Fibroblast of upper back skin (primary cell): ENCODE results near the gene SDR39U1.
A peak's percentile ranks its signal among the peaks of the same experiment; 100 is the strongest.

Experiments
- DNase-seq: peaks from one replicate; pipeline ENCODE4 v3.0.0-alpha.2; 2013

SDR39U1 gene

DNA sequence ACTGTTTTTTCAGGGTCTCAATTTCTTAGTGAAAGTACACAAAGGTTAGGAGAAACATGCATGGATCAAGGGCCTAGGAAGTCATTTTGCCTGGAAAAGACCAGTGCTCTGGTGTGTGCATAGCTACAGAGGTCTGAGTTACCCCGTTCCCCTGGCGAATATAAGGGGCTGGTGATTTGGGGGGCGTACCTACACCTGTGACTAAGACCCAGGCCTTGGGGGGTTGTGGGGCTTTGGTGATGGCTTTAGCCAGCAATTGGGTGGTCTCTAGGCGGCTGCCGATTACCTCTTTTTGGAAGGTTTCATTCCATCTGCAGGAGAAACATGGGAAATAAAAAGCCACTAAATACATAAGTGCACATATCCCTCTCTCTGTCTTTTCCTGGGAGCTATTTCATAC is 1.1 kb downstream of the SDR39U1 start:
- DNase-seq = no peak

DNA sequence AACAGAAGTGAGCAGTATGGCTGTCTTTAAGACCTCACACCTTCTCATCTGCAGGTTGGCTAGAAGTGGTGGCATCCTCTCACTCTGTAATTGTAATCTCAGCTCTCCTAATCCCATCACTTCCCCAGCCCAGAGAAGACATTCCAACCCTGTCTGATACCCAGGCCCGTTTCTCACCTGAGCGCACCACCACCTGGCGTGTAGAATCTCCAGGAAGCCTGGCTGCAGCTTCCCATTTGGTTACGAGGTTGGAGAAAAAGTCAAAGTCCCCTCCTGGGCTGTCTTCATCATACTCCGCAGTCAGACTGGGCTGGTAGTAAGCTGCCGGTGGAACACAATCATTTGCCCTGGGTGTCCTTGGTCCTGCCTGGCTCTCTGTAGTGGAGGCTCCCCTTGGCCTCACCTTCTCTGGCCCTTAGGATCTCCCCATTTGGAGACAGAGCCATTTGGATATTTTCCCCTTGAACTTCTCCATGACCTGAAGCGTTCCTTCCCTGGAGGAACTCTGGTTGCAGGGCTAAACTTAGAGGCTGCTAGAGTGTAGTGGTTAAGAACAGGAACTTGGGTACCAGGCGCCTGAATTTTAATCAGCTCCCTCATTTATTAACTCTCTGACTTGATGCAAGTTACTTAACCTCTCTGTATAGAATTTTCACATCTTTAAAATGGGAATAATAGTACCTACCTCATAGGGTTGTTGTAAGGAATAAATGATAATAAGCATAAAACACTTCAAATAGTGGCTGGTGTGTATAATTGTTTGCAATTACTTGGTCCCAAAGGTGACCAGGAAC is 1.8 kb downstream of the SDR39U1 start:
- no peak for DNase-seq

DNA sequence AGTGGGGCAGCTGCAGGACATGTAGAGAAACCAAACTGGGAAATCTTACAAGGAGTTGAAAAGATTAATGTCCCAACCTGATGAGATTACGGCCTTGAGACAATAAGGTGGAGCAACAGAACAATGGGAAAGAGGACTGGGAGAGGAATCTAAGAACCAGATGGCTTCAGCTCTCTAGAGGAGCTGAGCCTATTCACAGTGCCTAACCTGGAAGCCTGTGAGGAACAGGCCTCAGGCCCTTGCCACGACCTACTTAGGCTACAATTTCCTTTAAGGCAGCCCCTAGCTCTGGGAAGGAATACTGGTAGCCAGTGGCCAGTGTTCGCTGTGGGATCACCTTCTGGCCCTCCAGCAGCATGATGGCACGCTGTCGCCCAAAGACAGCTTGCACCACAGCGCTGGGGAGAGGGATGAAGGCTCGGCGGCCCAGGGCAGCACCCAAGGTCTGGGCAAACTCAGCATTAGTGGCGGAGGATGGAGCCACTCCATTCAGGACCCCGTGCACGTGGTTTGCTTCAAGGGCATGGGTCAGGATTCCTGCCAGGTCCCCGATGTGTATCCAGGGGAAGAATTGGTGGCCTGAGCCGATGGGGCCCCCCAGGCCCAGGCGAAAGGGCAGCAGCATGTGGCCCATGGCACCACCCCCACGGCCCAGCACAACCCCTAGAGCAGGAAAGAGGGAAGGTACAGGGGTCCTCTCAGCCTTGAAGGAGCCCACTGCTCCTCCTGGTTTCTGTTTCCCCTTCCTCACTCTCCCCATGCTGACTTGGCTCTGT is 2.6 kb downstream of the SDR39U1 start:
- DNase-seq = no peak

DNA sequence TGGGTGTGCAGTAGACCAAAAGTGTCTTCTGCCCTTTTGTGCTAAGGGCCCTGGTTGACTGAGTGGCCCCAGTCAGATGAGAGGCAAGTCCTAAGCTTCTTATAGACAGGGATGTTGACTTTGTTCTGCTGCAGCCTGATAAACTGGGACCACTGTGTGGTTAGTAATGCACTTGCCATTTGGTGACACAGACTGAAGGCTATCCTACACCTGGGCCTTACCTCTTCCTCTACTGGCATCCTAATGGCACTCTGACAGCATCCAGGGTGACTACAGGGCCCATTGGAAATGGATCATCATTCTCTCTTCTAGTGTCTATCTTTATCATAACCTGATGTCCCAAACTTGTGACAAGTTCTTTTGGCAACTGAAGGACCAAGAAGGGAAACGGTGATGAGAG is 3.3 kb downstream of the SDR39U1 start:
- no peak for DNase-seq

DNA sequence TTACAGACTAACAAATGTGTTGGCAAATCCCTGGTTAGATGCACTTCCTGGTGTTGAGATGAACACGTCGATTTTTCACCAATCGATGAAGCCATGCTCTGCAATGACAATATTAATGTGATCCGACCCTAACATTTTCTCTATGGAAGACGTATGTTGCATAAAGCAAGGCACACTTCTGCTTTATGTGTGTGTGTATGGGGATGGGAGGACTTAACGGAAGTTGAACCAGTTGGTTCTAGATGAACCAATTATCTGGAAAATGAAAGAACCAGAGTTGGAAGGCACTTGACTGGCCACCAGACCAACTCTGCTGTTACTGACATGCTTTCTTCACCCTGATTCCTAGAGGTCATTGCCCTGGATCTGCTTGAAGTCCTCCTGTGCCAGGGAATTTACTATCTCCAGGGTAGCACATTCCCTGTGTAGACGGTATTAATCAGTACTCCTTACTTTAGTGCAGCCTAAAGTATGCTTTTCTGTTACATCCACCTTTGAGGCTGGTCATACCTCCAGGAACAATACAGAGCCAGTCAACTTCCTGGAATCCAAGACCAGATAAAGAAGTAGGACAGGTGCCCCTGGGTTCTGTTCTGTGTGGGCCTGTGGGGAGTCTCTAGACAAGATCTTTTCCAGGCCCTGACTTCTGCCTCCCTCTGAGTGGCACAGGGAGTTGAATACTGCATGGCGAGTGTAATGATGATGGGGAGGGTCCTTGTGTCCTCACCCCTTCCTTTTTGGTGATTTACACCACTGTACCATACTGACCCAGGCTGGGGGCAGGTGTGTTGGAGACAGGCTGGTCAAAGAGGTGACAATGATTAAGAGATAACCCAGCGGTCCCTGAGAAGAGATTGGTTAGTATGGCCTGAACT is 4.1 kb downstream of the SDR39U1 start:
- no peak for DNase-seq

DNA sequence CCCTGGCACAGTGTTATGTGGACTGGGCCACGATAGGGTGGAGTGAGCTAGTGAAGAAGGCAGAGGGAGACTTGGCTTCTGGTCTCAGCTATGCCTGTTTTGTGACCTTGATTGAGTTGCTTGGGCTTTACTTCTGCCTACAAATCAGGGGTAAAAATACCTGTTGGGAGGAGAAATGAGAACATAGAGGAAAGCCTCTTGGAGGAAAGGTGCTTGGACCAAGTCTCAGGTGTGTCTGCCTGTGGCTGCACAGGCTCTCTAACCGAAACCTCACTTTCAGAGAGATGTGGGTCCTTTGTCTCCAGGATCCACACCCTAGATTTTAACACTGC is 4.9 kb downstream of the SDR39U1 start:
- no peak for DNase-seq

DNA sequence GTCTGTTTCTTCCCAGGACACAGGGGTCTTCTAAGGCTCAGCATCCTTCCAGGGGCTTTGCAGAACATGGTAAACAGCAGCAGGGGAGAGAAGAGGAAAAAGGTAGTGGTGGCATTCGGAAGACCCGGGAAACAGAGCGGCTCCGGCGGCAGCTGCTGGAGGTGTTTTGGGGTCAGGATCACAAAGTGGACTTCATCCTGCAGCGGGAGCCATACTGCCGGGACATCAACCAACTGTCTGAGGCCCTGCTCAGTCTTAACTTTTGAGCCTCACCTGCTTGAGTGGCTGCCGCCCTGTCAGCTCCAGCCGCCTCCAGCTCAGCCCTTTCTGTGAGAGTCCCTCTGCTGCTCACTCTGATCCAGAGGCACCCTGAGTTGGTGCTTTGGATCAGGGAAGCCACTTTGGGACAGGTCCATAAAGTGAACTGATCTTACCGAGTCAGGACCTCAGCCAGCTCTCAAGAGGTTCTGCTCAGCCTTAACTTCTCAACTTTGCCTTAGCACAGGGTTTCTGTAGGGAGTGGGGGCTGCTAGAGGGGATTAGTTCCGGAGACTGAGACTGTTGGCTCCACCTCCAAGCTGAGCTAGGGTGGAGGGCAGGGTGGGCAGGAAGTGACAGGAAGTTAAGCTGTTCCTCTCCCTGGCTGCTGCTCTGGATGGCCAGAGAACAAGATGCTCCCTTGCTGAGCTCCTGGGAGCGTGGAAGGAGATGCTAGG is 5.4 kb downstream of the SDR39U1 start:
- no peak for DNase-seq

DNA sequence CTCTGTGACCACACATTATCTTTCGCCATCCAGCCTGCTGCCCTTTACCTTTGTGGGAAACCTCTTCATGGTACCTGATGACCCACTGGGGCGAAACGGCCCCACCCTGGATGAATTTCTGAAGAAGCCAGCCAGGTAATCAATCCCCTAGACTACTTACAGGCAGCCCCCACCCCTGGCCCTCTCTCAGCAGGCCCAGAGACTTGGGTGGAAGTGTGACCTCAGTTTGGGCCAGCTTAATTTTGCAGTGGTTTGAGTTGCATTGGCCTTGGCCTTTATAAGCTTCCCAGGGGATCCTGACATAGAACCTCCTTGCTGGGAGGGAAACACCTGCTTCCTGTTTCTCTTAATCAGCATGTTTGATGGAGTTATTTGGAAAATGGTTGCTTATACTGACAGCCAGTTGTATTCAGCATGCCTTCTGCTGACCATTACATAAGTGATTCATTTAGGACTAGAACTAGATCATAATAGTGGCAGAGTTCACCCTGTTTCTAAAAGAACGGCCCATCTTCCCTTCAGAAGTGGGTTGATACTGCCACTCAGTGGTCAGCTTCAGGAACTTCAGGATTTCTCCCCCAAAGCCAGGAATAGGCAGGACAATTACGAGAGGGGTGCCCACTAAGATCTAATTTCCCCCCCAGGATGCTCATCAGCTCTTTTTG is 6.1 kb downstream of the SDR39U1 start:
- DNase-seq = peak; percentile 71

DNA sequence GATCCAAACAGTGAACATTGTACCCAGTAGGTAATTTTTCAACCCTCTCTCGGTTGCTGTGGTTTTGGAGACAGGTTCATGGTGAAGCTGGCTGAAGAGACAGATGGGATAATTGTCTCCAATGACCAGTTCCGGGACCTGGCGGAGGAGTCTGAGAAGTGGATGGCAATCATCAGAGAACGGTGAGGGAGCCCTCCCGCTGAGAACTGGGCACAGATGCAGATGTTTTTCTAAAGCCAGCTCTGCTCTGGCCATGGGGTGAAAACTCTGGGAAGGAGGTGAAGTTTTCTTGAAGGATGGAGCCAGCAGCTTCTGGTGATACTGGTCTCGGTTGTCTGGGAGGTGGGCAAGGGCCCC is 6.6 kb downstream of the SDR39U1 start:
- DNase-seq = no peak

DNA sequence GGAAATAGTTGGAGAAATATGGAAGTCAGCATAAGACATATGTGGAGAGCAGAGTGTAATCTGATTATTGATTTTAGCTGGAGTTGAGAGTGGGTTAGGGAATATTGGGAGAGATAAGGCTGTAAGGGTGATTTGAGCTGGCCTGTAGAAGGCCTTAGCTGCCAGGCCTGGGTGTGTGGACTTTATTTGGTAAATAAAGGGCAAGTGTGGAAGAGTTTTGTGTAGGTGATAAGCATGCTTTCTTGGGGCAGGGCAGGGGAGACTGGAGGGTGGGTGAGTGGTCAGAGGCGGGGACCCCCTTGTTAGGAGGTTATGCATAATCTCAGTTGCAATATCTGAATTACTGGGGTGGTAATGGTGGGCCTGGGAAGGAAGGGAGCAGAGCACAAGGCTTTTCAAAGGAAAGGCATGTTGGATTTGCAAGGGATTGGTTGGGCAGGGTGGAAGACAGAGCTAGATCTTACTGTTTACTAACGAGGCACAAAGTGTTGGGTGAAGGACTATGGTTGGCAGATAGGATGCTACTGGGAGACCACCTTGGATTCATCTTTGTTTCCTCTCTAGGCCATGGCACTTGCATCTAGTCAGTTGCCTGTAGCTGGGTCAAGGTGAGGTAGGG is 7.3 kb downstream of the SDR39U1 start:
- no peak for DNase-seq

DNA sequence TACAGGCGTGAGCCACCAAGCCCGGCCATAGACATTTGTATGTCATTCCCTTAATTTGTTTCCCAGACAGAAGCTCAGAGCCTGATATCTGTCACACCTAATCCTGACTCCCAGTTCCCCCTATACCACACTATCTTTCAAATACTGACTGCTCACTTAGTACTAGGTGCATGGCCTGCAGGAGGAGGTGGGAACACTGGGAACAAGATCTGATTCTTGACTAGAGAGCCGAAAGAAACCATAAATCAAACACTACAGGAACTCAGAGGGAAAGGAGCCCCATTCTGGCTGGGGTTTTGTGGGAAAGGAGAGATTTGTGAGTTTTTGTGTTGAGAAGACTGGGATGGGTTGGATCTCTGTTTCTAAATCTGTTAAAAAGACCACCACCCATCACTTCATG is 7.9 kb downstream of the SDR39U1 start:
- DNase-seq = no peak

DNA sequence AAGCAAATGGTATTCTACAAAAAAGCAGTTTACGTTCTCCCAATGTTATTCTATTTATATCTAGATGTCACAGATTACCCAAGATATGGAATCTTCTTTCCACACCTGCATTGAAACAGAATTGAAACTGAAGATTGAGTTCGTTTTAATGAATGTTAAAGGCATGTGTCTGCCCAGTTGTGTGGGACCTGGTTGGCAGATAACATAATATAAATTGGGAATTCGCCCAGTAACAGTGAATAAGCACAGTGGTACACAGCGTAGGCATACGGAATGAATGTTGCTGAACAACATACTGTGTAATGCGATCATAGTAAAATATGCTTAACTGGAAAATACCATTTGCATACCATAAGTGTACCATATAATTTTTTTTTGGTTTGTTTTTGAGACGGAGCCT is 8.5 kb downstream of the SDR39U1 start:
- no peak for DNase-seq

DNA sequence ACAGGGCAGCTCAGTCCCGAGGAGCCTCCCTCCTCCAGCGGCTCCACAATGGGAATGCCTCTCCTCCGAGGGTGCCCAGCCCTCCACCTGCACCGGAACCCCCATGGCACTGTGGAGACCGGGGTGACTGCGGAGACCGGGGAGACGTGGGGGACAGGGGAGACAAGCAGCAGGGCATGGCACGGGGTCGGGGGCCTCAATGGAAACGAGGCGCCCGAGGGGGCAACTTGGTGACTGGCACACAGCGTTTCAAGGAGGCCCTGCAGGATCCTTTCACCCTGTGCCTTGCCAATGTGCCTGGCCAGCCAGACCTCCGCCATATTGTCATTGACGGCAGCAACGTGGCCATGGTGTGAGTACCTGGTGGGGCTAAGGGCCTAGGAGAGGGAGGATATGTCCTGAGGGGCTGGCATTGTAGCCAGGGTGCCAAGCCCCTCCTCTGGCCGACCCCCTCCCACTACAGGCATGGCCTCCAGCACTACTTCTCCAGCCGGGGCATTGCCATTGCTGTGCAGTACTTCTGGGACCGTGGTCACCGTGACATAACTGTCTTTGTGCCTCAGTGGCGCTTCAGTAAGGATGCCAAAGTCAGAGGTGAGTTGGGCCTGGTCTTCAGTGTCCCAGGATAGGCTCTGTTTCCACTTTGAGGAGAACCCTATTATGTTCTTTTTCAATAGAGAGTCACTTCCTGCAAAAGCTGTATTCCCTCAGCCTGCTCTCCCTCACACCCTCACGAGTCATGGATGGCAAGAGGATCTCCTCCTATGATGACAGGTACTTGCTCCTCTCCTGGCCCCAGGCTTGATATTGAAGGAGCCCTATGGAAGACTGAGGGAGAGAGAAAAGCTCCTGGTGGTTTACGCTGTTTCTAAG is 10.1 kb downstream of the SDR39U1 start:
- no peak for DNase-seq

DNA sequence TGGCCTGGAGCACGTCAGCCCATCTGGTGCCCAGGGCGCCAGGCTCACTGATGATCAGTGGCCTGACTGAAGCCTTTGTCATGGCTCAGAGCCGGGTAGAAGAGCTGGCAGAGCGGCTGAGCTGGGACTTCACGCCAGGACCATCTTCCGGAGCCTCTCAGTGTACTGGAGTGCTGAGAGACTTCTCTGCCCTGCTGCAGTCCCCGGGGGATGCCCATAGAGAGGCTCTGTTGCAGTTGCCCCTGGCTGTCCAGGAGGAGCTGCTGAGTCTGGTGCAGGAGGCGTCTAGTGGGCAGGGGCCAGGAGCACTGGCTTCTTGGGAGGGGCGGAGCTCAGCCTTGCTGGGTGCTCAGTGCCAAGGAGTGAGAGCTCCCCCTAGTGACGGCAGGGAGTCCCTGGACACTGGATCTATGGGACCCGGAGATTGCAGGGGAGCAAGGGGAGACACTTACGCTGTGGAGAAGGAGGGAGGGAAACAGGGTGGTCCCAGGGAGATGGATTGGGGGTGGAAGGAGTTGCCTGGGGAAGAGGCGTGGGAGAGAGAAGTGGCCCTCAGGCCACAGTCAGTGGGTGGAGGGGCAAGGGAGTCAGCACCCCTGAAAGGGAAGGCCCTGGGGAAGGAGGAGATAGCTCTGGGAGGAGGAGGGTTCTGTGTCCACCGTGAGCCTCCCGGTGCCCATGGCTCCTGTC is 10.9 kb downstream of the SDR39U1 start:
- peak; percentile 91 for DNase-seq

DNA sequence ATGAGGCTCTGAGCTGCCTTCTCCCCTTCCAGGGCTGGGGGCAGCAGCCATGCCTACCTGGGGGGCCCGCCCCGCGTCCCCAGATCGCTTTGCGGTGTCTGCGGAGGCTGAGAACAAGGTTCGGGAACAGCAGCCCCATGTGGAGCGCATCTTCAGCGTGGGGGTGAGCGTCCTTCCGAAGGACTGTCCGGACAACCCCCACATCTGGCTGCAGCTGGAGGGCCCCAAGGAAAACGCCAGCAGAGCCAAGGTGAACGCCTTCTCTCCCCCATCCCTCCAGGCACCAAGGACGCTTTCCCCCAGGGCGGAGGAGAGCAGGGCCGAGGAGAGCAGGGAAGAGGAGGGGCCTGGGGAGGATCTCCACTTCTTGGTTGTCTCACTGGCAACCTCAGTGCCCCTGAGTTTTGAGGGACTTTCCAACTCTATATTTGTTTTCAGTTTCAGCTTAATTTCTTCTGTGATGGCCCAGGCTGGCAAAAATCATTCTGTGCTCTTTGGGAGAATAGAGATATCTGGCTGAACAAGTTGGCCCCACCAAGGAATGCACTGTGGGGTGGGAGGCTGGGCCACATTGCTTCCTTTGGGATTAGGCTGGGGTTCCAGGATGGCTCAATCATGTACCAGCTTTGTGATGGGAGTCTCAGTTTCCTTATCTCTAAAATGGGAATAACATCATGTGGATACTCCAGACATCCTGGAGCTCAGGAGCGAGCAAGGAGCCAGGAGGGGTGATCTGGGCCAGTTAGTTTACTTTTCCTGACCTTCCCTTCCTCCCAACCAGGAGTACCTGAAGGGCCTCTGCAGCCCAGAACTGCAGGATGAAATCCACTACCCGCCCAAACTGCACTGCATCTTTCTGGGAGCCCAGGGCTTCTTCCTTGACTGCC is 11.7 kb downstream of the SDR39U1 start:
- peak; percentile 54 for DNase-seq

DNA sequence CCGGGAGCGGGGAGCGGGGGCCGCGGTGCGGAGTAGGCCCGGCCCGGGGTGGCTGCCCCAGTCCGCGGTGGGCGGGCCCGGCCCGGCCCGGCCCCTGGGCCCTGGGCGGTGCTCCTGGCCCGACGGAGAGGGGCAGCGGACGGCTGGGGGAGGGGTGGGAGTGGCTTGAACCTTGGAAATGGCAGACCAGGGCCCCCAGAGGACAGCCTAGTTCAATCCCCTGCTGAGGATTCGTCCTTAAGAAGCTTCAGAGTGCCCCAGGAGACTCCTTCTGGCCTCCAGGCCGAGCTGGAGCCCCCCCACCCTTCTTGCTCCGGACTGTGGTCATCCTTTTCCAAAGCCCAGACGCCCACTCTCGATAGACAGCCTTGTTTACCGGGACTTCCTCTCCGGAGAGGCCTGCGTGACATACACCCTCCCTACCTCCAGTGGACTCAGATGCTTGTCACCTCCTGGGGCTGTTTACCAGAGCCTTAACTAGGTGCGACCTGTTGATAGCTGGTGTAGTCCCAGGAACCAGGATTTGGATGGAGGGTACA is 12.4 kb downstream of the SDR39U1 start:
- DNase-seq = peak; percentile 79

DNA sequence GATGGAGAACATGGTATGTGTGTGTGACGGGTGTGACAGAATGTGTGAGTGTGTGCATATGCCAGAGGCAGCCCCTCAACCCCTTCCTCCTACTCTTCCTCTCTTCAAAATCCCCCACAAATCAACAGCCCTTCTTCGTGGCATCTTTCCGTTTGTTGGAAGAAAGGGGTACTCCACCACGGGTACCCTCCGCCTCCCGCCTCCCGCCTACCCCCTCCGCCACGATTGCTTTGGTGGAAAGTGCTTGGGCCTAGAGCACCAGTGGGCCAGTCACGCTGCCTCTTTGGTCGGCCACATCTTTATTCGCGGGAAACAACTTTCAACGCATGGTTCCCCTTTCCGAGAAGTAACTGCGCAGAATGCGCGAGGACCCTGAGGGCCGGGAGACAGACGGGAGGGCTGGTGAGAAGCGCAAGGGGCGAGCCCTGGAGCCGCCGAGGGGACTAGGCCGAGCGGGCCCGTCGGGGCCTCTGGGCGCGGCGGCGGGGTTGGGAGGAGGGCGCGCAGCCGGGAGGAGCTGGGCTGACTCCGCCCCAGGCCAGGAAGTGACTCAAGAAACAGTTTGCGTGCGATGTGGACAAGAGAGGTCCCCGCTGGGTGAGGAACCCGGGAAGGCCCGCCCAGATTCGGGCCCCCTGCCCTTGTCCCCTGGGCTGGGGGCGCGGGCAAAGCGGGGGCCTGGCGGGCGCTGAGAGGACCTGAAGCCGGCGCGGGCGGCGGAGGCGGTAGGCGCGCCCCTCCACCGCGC is 13.0 kb downstream of the SDR39U1 start, which contains the start of the genes CBLN3 and KHNYN:
TSS of gene CBLN3 (minus strand) at position 274 of the 748 bp plus-strand sequence. CDS start 614 bp downstream, outside the sequence.
TSS of gene KHNYN (plus strand) at position 560 of the 748 bp plus-strand sequence. CDS start 777 bp downstream, outside the sequence.
- DNase-seq = peak; percentile 94
